Thyroid gland (tissue), 4 donors: ENCODE measurements around the gene JCHAIN. TPM values are rescaled to one million over a fixed set of nuclear protein-coding genes. Genes with fewer than 3 reads are reported as not detected.
A peak's percentile ranks its signal among the peaks of the same experiment; 100 is the strongest.

ENCODE experiments used
- DNase-seq, 2 donors: peaks; one replicate each; pipeline ENCODE4 v3.0.0-alpha.2; 2019
- H3K27ac ChIP-seq, 3 donors: fragments of 200-600 bp; sonication (generic); 1 replicate in 2 of 3; 2 replicates in 1 of 3; pipeline ENCODE4 v1.5.1; 2016 to 2019; ENCODE audit warnings: mild to moderate bottlenecking in 1 of 3, moderate library complexity in 1 of 3
- H3K27me3 ChIP-seq: fragments of 200-600 bp; sonication (generic); one replicate; pipeline ENCODE4 v1.5.1; 2019
- H3K36me3 ChIP-seq, 2 donors: fragments of 200-600 bp; sonication (generic); one replicate each; pipeline ENCODE4 v1.5.1; 2016 to 2019
- H3K4me1 ChIP-seq, 2 donors: fragments of 200-600 bp; sonication (generic); one replicate each; pipeline ENCODE4 v1.5.1; 2017 to 2019
- H3K4me3 ChIP-seq, 3 donors: fragments of 200-600 bp; sonication (generic); replicated peaks in 1 of 3; 1 replicate in 2 of 3; 2 replicates in 1 of 3; pipeline ENCODE4 v1.5.1; 2016; ENCODE audit warnings: mild to moderate bottlenecking in 1 of 3
- H3K9me3 ChIP-seq: fragments of 200-600 bp; sonication (generic); one replicate; pipeline ENCODE4 v1.5.1; 2017
- POLR2A ChIP-seq, 2 donors: fragments of 450-650 bp; IDR thresholded peaks; one replicate each; pipeline ENCODE4 v1.6.1; 2017; ENCODE audit warnings: antibody characterized with exemption in 2 of 2, mild to moderate bottlenecking in 2 of 2, moderate library complexity in 1 of 2
- WGBS, 2 donors: methylation state at CpG; one replicate each; pipeline ENCODE4 v1.1.5; 2017; 5-methylcytosine and 5-hydroxymethylcytosine counted together
- intact Hi-C: fragments of 100-400 bp; cut with DNase I; formaldehyde crosslinking; loops from one replicate; pipeline ENCODE4 v1.15.1; 2023
- total RNA-seq, 4 donors: library from RNA; depleted of rRNA; stranded (reverse); fragments of >200 nt; gene quantifications; one replicate each; pipeline ENCODE4 v1.2.3, GENCODE V29; 2016
- TF ChIP-seq, protein P1 (sequence below), 6 experiments: fragments of 200-600 bp in 3 of 6; fragments of 450-650 bp in 3 of 6; sonication (generic) in 3 of 6; IDR thresholded peaks; one replicate each; pipeline ENCODE4 v1.5.1; 2016 to 2019; ENCODE audit warnings: antibody characterized with exemption in 6 of 6, mild to moderate bottlenecking in 2 of 6, inconsistent platforms in 1 of 6, moderate library complexity in 1 of 6

The JCHAIN gene
- total RNA-seq, 4 donors from 2014 or later = 0.67 to 154 (median 3.7) TPM; not detected in 1

DNA sequence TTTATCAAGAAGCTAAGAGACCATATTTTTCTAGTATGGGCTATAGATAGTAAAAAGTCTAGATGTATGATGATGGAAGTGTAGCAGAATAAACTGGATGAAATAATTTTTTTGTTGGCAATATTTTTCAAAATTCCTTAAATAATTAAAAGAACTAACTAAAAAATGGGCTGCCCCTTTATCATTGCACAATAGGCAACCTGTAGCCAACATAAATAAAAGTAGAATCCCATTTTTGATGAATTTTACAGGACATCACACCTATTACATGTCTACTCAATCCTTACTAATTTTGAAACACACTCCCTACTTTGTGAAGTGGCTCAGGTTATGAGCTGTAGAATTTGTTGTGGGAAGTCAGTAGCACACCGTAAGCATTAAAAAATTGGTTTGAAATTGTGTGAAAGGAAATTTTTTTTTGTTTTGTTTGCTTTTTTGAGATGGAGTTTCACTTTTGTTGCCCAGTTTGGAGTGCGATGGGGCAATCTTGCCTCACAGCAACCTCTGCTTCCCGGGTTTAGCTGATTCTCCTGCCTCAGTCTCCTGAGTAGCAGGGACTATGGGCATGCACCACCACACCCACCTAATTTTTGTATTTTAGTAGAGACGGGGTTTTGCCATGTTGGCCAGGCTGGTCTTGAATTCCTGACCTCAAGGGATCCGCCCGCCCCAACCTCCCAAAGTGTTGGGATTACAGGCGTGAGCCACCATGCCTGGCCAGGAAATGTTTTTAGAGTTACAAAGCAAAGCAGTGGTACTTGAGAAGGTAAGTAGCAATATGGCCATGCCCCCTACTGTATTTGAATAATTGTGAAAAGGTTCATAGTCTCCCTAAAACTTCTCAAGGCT, 46.5 kb upstream of the JCHAIN start:
- no peaks in the 10 kb centered on the region for H3K9me3 ChIP-seq
- peaks cover 25 to 50% of the 10 kb centered on the region in 2 donors for H3K4me1 ChIP-seq
- no peaks in the 10 kb centered on the region for H3K36me3 ChIP-seq
- no peak overlapping the region for H3K4me3 ChIP-seq
- WGBS, 2 donors = 84 to 85% methylated on average over 7 of the region's 7 CpGs
- intact Hi-C loops = no loop called here
- H3K27me3 ChIP-seq = no peaks in the 10 kb centered on the region
- no peak for DNase-seq
- TF ChIP-seq POLR2A (IDR thresholded peaks at IDR 0.05) = no peak
- TF ChIP-seq, protein P1, sequence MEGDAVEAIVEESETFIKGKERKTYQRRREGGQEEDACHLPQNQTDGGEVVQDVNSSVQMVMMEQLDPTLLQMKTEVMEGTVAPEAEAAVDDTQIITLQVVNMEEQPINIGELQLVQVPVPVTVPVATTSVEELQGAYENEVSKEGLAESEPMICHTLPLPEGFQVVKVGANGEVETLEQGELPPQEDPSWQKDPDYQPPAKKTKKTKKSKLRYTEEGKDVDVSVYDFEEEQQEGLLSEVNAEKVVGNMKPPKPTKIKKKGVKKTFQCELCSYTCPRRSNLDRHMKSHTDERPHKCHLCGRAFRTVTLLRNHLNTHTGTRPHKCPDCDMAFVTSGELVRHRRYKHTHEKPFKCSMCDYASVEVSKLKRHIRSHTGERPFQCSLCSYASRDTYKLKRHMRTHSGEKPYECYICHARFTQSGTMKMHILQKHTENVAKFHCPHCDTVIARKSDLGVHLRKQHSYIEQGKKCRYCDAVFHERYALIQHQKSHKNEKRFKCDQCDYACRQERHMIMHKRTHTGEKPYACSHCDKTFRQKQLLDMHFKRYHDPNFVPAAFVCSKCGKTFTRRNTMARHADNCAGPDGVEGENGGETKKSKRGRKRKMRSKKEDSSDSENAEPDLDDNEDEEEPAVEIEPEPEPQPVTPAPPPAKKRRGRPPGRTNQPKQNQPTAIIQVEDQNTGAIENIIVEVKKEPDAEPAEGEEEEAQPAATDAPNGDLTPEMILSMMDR (IDR thresholded peaks at IDR 0.05) = no peak
- H3K27ac ChIP-seq = peak overlapping the region; percentile 6 to 67 (median 54)

DNA sequence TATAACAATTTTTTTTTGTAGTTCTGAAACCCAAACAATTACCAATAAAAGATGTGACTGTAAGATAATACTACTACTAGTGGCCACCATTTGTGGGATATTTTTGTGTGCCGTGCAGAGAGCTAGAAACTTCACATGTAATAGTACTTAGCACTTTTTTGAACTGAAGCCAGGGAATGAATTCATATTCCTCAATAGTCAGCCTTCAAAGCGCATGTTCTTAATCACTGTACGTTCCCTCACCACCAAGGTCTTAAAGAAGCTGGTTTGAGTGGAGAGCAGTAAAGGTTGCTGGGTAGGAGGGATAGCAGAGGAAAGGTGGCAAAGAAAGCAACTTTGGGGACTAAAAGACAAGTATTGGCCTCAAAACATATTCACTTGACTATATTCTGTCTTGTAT, 45.8 kb upstream of the JCHAIN start:
- Histone ChIP-seq H3K27me3 (no peaks in the 10 kb centered on the region), H3K36me3 (no peaks in the 10 kb centered on the region), H3K4me1 (peaks cover 28 to 54% of the 10 kb centered on the region in 2 donors), H3K27ac (peak overlapping the region in 1 of 3 donors; percentile 54), H3K9me3 (no peaks in the 10 kb centered on the region), H3K4me3 (no peak overlapping the region)
- no peak for TF ChIP-seq POLR2A (IDR thresholded peaks at IDR 0.05)
- TF ChIP-seq, protein P1 (IDR thresholded peaks at IDR 0.05) = no peak
- 78 to 82% methylated on average over 3 of the region's 3 CpGs for WGBS, 2 donors
- DNase-seq = no peak
- intact Hi-C loops = no loop called here

GRCh38 chr4:70711599-70711998, 45.3 kb upstream of the JCHAIN start:
- intact Hi-C loops = no loop called here
- Histone ChIP-seq H3K27me3 (no peaks in the 10 kb centered on the region), H3K36me3 (no peaks in the 10 kb centered on the region), H3K4me1 (peaks cover 32 to 59% of the 10 kb centered on the region in 2 donors), H3K27ac (peak overlapping the region in 1 of 3 donors; percentile 24), H3K9me3 (no peaks in the 10 kb centered on the region), H3K4me3 (no peak overlapping the region)
- no peak for DNase-seq
- 71 to 77% methylated on average over 3 of the region's 3 CpGs for WGBS, 2 donors
- TF ChIP-seq, protein P1 (IDR thresholded peaks at IDR 0.05) = no peak
- TF ChIP-seq POLR2A (IDR thresholded peaks at IDR 0.05) = no peak

DNA sequence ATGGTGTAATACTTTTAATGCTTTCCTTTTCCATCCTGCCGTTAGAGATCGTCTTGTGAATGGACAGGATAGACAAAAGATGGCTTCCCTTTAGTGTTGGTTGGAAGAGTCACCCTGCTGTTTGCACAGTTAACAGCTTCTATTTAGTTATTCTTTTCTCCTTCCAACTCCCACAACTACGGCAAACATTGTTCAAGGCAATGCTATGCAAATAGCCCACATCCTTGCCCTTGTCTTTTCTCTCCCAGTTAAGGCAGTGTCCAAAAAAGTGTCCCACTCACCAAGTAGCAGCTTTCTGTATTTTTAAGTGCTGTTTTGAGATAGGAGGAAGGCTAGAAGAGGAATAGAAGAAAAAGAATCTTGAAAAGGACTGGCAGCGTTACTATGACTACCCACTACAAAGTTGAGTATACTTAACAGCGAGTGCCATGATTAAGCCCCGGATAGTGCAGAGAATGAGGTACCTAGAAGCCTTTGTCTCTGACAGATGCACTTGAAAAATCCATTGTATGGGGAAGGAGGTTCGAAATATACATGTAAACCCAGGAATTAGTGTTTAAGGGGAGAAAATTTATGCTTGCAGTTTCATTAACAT, 43.4 kb upstream of the JCHAIN start:
- H3K27me3 ChIP-seq = no peaks in the 10 kb centered on the region
- WGBS, 2 donors = 32 to 46% methylated on average over 7 of the region's 7 CpGs
- H3K4me1 ChIP-seq = peaks cover 41 to 59% of the 10 kb centered on the region in 2 donors
- TF ChIP-seq POLR2A (IDR thresholded peaks at IDR 0.05) = no peak
- TF ChIP-seq, protein P1 (IDR thresholded peaks at IDR 0.05) = no peak
- intact Hi-C loops = loop anchor here (10.0 kb wide), 1 partner anchor 125 kb away; the partner anchor contains the start of gene GRSF1
- H3K36me3 ChIP-seq = no peaks in the 10 kb centered on the region
- H3K9me3 ChIP-seq = no peaks in the 10 kb centered on the region
- H3K4me3 ChIP-seq = no peak overlapping the region
- peak overlapping the region in 2 of 3 donors; percentile 2 to 40 for H3K27ac ChIP-seq
- no peak for DNase-seq

- peaks cover 20 to 38% of the 10 kb centered on the region in 2 donors for H3K4me1 ChIP-seq
- intact Hi-C loops = loop anchor here (10.0 kb wide), 1 partner anchor 128 kb away; the partner anchor contains the start of gene GRSF1
- H3K27ac ChIP-seq = peak overlapping the region; percentile 82 to 98 (median 94)
- DNase-seq = no peak
- H3K9me3 ChIP-seq = no peaks in the 10 kb centered on the region
- H3K36me3 ChIP-seq = no peaks in the 10 kb centered on the region
- H3K27me3 ChIP-seq = no peaks in the 10 kb centered on the region
- TF ChIP-seq, protein P1 (IDR thresholded peaks at IDR 0.05) = no peak
- no peak for TF ChIP-seq POLR2A (IDR thresholded peaks at IDR 0.05)
- peak overlapping the region in 2 of 3 donors; percentile 75 to 86 for H3K4me3 ChIP-seq
- 58 to 84% methylated on average over 1 of the region's 1 CpG for WGBS, 2 donors
Measured at GRCh38 chr4:70706516-70706915, 40.2 kb upstream of the JCHAIN start.
